K562 (cell line): ENCODE data around the gene ADTRP. TPM values are rescaled to one million over a fixed set of nuclear protein-coding genes. Genes with fewer than 3 reads are reported as not detected.

Experiments used
- ATAC-seq: fragments of 200-7000 bp; cut with Tn5 transposase; 3 replicates; pipeline ENCODE4 v1.9.1; 2020; ENCODE audit warnings: moderate library complexity
- BruUV-seq: library from RNA; stranded (reverse); fragments of 400-500 nt; replicated peaks from 2 replicates; lab custom pipeline; 2021; lab: Mats Ljungman, UMichigan
- CTCF ChIA-PET: fragments of 300-600 bp; formaldehyde crosslinking; extraction: SDS; loops from one replicate; lab custom pipeline; 2021; ENCODE audit warnings: low intra/inter-chr PET ratio; lab: Yijun Ruan, JAX
- POLR2A ChIA-PET: fragments of 300-600, 350-650 bp; sonication (Branson Sonifier 250); formaldehyde crosslinking; extraction: SDS; loops from one replicate; lab custom pipeline; 2021; ENCODE audit warnings: antibody characterized with exemption, inconsistent platforms; lab: Yijun Ruan, JAX
- DNase-seq, 4 experiments: peaks; one replicate each; pipeline versions ENCODE4 v3.0.0 to v3.0.0-alpha.2; 2011 to 2018; ENCODE audit warnings: low spot score in 3 of 4, mixed read lengths in 3 of 4; ENCODE audit errors: extremely low read depth in 1 of 4
- FAIRE-seq: peaks from 2 replicates; lab custom pipeline; 2011; peaks lifted over from hg19 to GRCh38; lab: Jason Lieb, UNC
- H2AFZ ChIP-seq: 2 replicates; pipeline ENCODE4 v1.6.0; 2011; ENCODE audit warnings: low read depth, low read length, control low read depth, inconsistent platforms
- H3K27ac ChIP-seq: fragments of 200-600 bp; 3 replicates; pipeline ENCODE4 v1.8.0; 2011; ENCODE audit warnings: low read depth, mild to moderate bottlenecking, control low read depth, inconsistent platforms, low read length, moderate library complexity, mixed read lengths; ENCODE audit errors: extremely low read depth
- H3K27me3 ChIP-seq, 2 experiments: fragments of 300-600 bp in 1 of 2; 2 replicates in 1 of 2; 3 replicates in 1 of 2; pipeline versions ENCODE4 v1.6.0 to v1.8.0; 2011; ENCODE audit warnings: inconsistent platforms in 2 of 2, low read length in 2 of 2, mild to moderate bottlenecking in 1 of 2, mixed read lengths in 1 of 2, moderate library complexity in 1 of 2; ENCODE audit not compliant: control insufficient read depth in 2 of 2, insufficient read depth in 2 of 2
- H3K36me3 ChIP-seq: fragments of 300-600 bp; 3 replicates; pipeline ENCODE4 v1.8.0; 2011; ENCODE audit warnings: mild to moderate bottlenecking, low read length, inconsistent platforms; ENCODE audit not compliant: control insufficient read depth, insufficient read depth
- H3K4me1 ChIP-seq, 2 experiments: fragments of 200-600 bp in 1 of 2; replicated peaks in 1 of 2; 2 replicates in 1 of 2; 3 replicates in 1 of 2; pipeline versions ENCODE4 v1.5.1 to v1.8.0; 2011; ENCODE audit warnings: inconsistent platforms in 2 of 2, low read length in 2 of 2, mild to moderate bottlenecking in 1 of 2, mixed read lengths in 1 of 2, moderate library complexity in 1 of 2; ENCODE audit not compliant: control insufficient read depth in 2 of 2, insufficient read depth in 2 of 2
- H3K4me2 ChIP-seq: 2 replicates; pipeline ENCODE4 v1.6.1; 2011; ENCODE audit warnings: low read length, control low read depth, inconsistent platforms, mixed read lengths; ENCODE audit not compliant: insufficient read depth
- H3K4me3 ChIP-seq: fragments of 200-600 bp; sonication (generic), shearing (Covaris generic); 2 replicates; pipeline ENCODE4 v1.5.1; 2016; ENCODE audit warnings: control low read depth, inconsistent platforms
- H3K79me2 ChIP-seq: fragments of 200-600 bp; 3 replicates; pipeline ENCODE4 v1.8.0; 2011; ENCODE audit warnings: low read length, inconsistent platforms; ENCODE audit not compliant: control insufficient read depth, insufficient read depth
- H3K9ac ChIP-seq, 2 experiments: 2 replicates each; pipeline versions ENCODE4 v1.6.0 to v1.6.1; 2011; ENCODE audit warnings: low read depth in 2 of 2, low read length in 2 of 2, control low read depth in 1 of 2, inconsistent platforms in 1 of 2, mild to moderate bottlenecking in 1 of 2, mixed read lengths in 1 of 2; ENCODE audit not compliant: insufficient read depth in 1 of 2
- H3K9me1 ChIP-seq: one replicate; pipeline ENCODE4 v1.6.0; 2011; ENCODE audit warnings: inconsistent platforms, mild to moderate bottlenecking, low read length, moderate library complexity; ENCODE audit not compliant: control insufficient read depth, insufficient read depth
- H3K9me3 ChIP-seq: replicated peaks from 2 replicates; pipeline ENCODE4 v1.5.1; 2011; ENCODE audit warnings: low read depth, low read length, inconsistent platforms; ENCODE audit not compliant: control insufficient read depth, insufficient read depth
- H4K20me1 ChIP-seq: replicated peaks from 2 replicates; pipeline ENCODE4 v1.6.1; 2011; ENCODE audit warnings: low read length, inconsistent platforms, mixed read lengths; ENCODE audit not compliant: control insufficient read depth, insufficient read depth
- BRF1 ChIP-seq: IDR thresholded peaks from 3 replicates; pipeline ENCODE4 v1.6.1; 2011; ENCODE audit warnings: borderline replicate concordance, mild to moderate bottlenecking; ENCODE audit not compliant: insufficient read length; ENCODE audit errors: extremely low read depth
- CBX3 ChIP-seq, 2 experiments: IDR thresholded peaks; 1 replicate in 1 of 2; 2 replicates in 1 of 2; pipeline ENCODE4 v1.6.1; 2012; ENCODE audit warnings: inconsistent platforms in 2 of 2, low read length in 2 of 2, borderline replicate concordance in 1 of 2, control low read depth in 1 of 2
- CXXC5 ChIP-seq: fragments of 250-450 bp; sonication (Bioruptor Pico); IDR thresholded peaks from 2 replicates; pipeline ENCODE4 v1.8.0; 2022; ENCODE audit warnings: inconsistent platforms, mild to moderate bottlenecking, moderate library complexity
- HOMEZ ChIP-seq: fragments of 250-450 bp; sonication (Bioruptor Pico); IDR thresholded peaks from 2 replicates; pipeline ENCODE4 v1.4.0; 2020; ENCODE audit warnings: mild to moderate bottlenecking, moderate library complexity
- POLR3G ChIP-seq: IDR thresholded peaks from 2 replicates; pipeline ENCODE4 v1.6.1; 2011; ENCODE audit not compliant: insufficient read length, insufficient replicate concordance; ENCODE audit errors: extremely low read depth
- SIN3B ChIP-seq: fragments of 450-650 bp; IDR thresholded peaks from 2 replicates; pipeline ENCODE4 v1.6.1; 2017; ENCODE audit warnings: low read depth, mild to moderate bottlenecking, moderate library complexity
- SRSF7 ChIP-seq: fragments of 200-400 bp; formaldehyde crosslinking; optimal IDR thresholded peaks from 2 replicates; pipeline ENCODE3; 2017; ENCODE audit warnings: mild to moderate bottlenecking, low read depth, low read length
- STAT5B ChIP-seq: fragments of 250-450 bp; sonication (Bioruptor Pico); IDR thresholded peaks from 2 replicates; pipeline ENCODE4 v1.8.0; 2021; ENCODE audit warnings: mild to moderate bottlenecking, inconsistent platforms
- TCFL5 ChIP-seq: fragments of 250-450 bp; sonication (Bioruptor Pico); conservative IDR thresholded peaks from 2 replicates; pipeline ENCODE4 v1.6.1; 2021; ENCODE audit warnings: mild to moderate bottlenecking, moderate library complexity, matching md5 sums
- TFAM ChIP-seq: fragments of 250-450 bp; sonication (Bioruptor Pico); conservative IDR thresholded peaks from 2 replicates; pipeline ENCODE4 v1.5.0; 2021; ENCODE audit warnings: mild to moderate bottlenecking, moderate library complexity
- TRIM28 ChIP-seq: fragments of 450-650 bp; IDR thresholded peaks from 2 replicates; pipeline ENCODE4 v1.6.1; 2017
- WGBS: fragments of 100-300 bp; shearing (Covaris generic); methylation state at CpG from one replicate; pipeline ENCODE4 v1.1.6; 2016; ENCODE audit warnings: low coverage, mixed read lengths; ENCODE audit not compliant: insufficient coverage; ENCODE audit errors: missing lambda C conversion rate; 5-methylcytosine and 5-hydroxymethylcytosine counted together
- in situ Hi-C: fragments of 300-500 bp; cut with MboI; formaldehyde crosslinking; loops from 4 replicates; pipeline ENCODE4 v1.15.0; 2018; ENCODE audit warnings: inconsistent platforms, mixed read lengths
- intact Hi-C: fragments of 100-400 bp; cut with micrococcal nuclease; formaldehyde crosslinking; loops from 2 replicates; pipeline ENCODE4 v1.14.2; 2022
- polyA plus RNA-seq, 8 experiments: library from polyadenylated mRNA; depleted of rRNA in 4 of 8; stranded (reverse) in 5 of 8; unstranded in 3 of 8; fragments of >200 nt; fragmentation: Nextera tagmentation in 2 of 8; fragmentation: Illumina TruSeq in 1 of 8; extraction: Ambion mirVana in 2 of 8; extraction: Trizol in 1 of 8; gene quantifications; 2 replicates each; pipeline versions ENCODE4 v1.2.1 to v1.2.3, GENCODE V29; 2011 to 2014; ENCODE audit warnings: inconsistent platforms in 1 of 8, missing spikeins in 1 of 8
- total RNA-seq, 7 experiments: library from RNA; depleted of rRNA in 6 of 7; stranded (reverse); fragments of >200 nt in 6 of 7; fragmentation: Illumina TruSeq in 2 of 7; extraction: Trizol in 2 of 7; gene quantifications; 2 replicates each; pipeline versions ENCODE4 v1.2.1 to v1.2.3, GENCODE V29; 2011 to 2021; ENCODE audit warnings: low replicate concordance in 1 of 7

The ADTRP gene
- total and polyA plus RNA-seq, 9 of the 15 experiments (the other 6 are each of a cell fraction or from before 2014, with no cell fraction given), result 7.4 to 24.0 (median 13.6) TPM

- no peaks in the 10 kb centered on the region for H3K9me1 ChIP-seq
- H3K4me3 ChIP-seq, result no peak overlapping the region
- no peak overlapping the region for H3K9ac ChIP-seq
- no peaks in the 10 kb centered on the region for H3K36me3 ChIP-seq
- no peaks in the 10 kb centered on the region; the same call in 1 of the 2 replicates for H3K9me3 ChIP-seq
- ATAC-seq, result no peak
- WGBS, result 56% methylated on average over 1 of the region's 1 CpG
- POLR2A ChIA-PET, result no interaction called here
- no peaks in the 10 kb centered on the region for H3K79me2 ChIP-seq
- DNase-seq, result no peak
- no peak overlapping the region for H2AFZ ChIP-seq
- FAIRE-seq, result no peak
- no peak overlapping the region for H3K4me2 ChIP-seq
- intact Hi-C loops (no loop called here), in situ Hi-C loops (no loop called here)
- H3K27ac ChIP-seq, result no peak overlapping the region
- no peaks in the 10 kb centered on the region for H4K20me1 ChIP-seq
- peaks cover 0 to 11% of the 10 kb centered on the region in 2 experiments; a peak in 3 of 5 replicates for H3K4me1 ChIP-seq
- BruUV-seq, result no TSS peak
- TF ChIP-seq SRSF7, result no peak
- TF ChIP-seq TFAM (CRISPR knock-in tag), result no peak
- no peak for TF ChIP-seq TRIM28
- TF ChIP-seq STAT5B (CRISPR knock-in tag), result no peak
- TF ChIP-seq CXXC5, result no peak
- TF ChIP-seq HOMEZ (CRISPR knock-in tag), result no peak
- no peak for TF ChIP-seq SIN3B
- TF ChIP-seq CBX3 (IDR thresholded peaks at IDR 0.05; ENCODE audit: borderline replicate concordance in 1 of 2, low read length in 2 of 2), result no peak
- no peak for TF ChIP-seq POLR3G
- TF ChIP-seq TCFL5 (CRISPR knock-in tag), result no peak
- TF ChIP-seq BRF1, result no peak
- no peaks in the 10 kb centered on the region for H3K27me3 ChIP-seq
- CTCF ChIA-PET, result no interaction called here
Observed at GRCh38 chr6:11755725-11756124, 22.9 kb downstream of the ADTRP start.
